IPS-NIHi7 (cell line): ENCODE results near the gene SCNM1.
A peak's percentile ranks its signal among the peaks of the same experiment; 100 is the strongest.

ENCODE experiments used
- DNase-seq: peaks from one replicate; pipeline ENCODE4 v3.0.0; 2012; ENCODE audit warnings: mixed read lengths; ENCODE audit errors: extremely low spot score

The SCNM1 gene, protein sequence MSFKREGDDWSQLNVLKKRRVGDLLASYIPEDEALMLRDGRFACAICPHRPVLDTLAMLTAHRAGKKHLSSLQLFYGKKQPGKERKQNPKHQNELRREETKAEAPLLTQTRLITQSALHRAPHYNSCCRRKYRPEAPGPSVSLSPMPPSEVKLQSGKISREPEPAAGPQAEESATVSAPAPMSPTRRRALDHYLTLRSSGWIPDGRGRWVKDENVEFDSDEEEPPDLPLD

DNA sequence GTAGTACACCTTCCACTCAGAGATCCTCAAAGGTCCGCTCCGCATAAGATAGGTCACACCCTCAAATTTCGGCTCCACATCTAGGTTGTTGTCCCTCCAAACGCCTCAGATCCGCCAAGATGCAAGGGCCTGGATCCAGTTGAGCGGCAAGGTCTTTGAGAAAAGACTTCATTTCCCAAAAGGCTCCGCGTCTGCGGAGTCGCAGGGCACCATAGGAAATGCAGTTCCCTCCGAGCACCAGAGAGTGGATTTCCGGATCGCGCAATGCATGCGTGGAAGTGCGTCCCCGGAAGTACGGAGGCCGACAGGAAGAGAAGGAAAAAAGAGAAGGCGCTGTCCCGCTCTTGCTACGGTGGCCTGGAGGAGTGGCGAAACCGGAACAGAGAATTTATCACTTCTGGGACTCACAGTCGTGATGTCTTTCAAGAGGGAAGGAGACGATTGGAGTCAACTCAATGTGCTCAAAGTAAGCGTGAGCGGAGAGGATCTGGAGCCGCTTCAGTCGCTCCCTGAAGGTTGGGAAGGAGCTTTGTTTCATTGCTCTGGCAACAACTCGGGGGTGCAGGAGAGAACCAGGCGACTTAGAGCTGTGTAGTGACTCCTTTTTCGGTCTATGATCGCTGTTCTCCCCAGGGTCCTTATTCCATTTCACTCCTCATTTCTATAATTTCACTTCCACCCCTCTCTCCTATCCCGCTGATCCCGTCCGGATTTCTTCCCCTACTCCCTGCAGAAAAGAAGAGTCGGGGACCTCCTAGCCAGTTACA is at the start of gene SCNM1, which contains the start of gene LYSMD1:
Gene SCNM1, plus strand, starts transcription at position 407 of the 767 bp plus-strand sequence. Its CDS starts 9 bp downstream, at position 416.
Gene LYSMD1, minus strand, starts transcription at position 165 of the 767 bp plus-strand sequence. CDS start 644 bp downstream, outside the sequence.
- peak; percentile 94 for DNase-seq

DNA sequence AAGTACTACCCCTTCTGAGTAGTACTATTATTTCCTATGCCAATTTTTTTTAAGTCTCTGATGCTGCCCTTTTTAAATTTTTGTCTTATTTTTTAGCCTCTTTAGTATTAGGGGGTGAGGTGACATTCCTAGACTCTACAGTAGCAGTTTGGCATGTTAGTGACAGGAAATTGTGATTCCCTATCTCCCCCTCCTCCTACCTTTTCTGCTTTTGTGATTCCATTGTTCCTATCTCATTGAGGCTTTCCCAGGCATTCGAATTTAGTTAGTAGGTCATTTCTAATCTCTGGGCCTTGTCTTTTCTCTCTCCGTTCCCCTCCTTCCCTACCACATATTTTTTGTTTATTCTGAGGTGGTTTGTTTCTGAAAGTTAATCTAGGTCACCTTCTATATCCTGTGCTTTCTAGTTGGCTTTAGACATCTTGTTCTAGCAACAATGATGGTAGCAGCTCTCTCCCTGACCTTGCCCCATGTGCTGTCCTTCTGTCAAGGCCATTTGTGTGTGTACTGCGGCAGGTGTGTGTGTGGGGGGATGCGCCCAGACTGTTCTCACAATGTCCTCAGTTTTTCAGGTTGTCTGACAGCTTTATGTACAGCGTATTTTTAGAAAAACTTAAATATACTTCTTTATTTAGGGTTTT is 41.1 kb upstream of the SCNM1 start:
- no peak for DNase-seq

DNA sequence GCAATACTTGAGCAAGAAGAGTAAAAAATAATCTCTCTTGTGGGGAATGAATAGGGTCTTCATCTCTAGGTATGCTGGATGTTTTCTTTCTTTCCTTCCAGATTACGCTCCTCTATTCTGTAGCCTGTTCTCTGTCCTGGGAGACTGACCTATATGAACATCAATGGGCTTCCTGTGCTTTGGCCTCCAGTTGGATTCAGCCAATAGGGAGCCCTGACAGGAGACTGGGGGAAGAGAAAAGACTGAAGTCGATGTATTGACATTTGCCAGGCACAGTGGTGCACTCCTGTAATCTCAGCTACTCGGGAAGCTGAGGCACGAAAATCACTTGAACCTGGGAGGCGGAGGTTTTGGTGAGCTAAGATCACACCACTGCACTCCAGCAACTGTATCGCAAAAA is 37.1 kb upstream of the SCNM1 start:
- DNase-seq, result no peak

DNA sequence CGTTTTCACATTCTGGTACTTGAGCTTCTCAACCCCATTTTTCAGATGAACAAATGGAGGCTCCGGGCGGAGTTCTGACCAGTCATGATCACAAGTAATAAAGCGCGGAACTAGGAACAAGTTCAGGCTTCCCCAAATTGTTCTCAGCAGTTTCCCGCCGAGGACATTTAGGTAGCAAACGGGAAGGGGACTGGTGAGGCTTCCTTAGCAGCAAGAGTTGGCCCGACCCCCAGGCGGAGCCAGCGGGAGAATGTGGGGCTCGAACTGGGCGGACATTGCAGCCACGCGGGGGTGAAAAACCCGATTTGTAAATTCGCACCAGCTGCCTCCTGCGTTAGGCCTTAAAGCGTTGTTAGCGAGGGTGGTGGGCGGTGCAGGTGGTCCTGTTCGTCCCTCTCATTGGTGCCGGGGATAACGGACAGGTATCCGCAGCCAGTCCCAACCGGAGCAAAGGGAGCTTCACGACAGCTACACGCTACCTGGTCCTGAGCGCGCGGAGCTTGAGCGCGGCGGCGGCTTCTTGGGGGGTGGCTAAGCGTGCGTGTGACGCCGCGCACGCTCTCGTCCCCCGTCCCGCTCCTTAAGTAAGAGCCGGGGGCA is 34.9 kb upstream of the SCNM1 start:
- DNase-seq, result peak; percentile 97

DNA sequence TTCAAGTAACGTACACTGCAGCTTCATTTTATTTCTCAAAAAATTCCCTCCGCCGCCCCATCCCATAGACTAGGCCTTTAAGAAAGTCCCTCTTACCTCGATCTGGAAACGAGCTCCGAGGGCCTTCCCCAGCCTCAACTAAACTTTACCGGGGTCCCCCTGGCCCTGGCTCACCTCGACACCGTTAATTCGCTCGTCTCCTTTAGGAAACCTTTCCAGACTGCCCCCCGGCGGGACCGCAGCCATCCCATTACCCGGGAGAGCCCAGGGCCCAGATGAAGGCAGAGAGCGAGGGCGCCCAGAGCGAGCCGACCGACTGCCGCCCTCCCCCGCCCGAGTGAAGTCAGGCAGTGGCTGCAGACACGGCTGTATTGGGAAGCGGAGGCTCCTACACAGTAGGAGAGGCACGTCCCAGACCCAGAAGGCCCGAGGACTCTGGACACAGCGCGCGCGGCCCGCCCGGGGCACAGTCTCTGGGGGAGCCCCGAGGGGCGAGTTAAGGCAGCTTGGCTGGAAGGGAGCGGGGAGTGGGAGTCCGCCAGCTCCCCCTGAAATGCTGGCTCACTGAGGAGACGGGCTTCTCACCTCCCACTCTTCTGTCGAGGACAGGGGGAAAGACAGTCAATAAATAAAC is 34.1 kb upstream of the SCNM1 start:
- DNase-seq, result peak; percentile 55

DNA sequence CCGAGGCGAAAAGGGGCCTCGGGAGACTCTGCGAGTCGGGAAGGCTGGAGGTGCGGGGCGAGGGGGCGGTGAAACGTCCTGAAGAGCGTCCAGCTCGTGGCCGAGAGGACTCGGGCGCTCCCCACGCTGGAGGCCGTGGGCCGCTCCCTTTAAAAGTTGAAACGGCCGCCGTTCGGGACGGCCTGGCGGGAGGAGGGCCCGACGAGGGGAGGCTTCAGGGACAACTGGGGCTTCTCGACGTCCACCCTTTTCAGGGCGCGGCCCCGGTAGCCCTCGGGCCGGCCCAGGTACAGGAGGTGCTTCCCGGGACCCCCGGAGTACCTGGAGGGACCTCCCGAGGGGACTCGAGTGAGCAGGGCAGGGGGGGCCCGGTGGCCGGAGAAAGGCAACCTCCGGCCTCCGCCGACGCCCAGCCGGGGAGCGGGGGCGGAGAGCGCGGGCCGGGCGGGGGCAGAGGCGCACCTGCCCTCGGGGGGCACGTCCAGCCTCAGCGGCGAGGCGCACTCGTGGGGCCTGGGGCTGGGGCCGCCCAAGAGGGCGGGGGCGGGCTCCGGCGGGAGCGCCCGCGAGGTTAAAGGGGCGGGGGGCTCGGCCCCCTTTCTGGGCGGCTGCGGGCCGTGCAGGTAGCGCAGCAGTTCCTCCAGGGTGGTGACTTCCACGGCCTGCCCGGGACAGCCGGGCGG is 33.5 kb upstream of the SCNM1 start:
- peak; percentile 40 for DNase-seq

DNA sequence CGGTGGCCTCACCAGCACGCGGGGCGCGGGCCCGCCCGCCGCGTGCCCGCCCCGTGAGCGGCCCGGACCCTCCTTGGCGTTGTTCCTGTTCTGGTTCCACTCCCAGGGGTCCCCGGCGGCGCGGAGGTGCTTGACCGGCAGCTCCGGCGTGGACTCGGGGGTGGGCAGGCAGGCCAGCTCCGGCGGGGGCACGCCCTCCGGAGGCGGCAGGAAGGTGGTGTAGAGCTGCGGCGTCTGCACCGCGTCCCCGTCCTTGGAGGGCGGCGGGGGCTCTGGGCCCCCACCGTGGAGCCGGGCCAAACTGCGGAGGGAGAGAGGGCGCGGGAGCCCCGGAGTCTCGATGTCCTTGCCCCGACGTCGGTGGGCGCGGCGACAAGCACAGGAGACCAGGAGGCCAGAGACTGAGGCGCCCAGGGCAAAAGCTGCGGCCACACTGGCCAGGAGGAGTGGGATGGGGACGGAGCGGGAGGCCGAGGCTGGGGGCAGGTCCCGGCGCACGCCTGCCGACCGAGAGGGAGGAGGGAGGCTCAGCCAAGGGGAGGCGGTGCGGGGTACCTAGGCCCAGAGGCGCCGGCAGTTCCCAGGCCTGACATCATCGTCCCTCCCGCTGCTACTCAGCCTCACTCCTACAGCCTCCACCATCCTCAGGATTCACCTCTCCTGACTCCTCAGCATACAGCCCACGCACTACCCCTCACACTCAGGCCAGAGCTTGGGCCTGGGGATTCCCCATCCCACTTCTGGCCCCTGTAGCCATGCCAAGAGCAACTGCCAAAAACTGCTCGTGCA is 32.7 kb upstream of the SCNM1 start:
- DNase-seq, result peak; percentile 54

DNA sequence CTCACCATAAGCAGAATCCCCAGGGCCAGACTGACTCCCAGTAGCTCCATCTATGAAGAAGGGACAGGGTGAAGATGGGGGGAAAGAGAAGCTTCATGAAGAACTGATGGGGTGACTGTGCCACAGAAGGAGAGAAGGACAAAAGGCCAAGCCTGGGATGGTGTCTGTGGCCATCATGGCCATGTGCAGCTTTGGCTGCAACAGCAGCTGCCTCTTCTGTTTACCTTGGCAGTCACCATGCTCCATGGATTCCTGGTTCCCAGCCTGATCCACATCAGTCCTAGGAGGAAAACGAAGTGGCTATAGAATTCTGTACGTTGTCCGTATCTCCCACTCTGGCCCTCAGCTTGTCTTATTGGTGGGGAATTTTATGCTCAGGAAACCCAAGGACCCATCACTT is 31.5 kb upstream of the SCNM1 start:
- DNase-seq, result no peak

DNA sequence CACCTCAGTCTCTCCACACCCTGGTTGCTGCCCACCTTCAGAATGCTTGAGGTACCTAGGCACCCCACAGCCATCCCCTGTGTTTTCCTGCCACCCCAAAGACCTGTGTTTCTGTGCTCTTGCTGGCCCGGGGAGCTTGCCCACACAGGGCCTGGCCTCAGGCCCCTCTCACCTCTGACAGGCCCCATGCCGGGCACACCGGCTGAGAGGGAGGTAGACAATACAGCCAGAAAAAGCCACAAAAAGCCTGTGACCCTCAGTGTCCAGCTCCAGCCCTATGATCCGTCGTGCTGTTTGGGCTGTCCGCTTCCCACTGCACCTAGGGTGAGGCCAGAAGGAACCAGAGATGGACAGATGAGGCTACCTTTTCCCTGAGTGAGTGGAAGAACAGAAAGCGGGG is 31.0 kb upstream of the SCNM1 start:
- DNase-seq, result no peak

DNA sequence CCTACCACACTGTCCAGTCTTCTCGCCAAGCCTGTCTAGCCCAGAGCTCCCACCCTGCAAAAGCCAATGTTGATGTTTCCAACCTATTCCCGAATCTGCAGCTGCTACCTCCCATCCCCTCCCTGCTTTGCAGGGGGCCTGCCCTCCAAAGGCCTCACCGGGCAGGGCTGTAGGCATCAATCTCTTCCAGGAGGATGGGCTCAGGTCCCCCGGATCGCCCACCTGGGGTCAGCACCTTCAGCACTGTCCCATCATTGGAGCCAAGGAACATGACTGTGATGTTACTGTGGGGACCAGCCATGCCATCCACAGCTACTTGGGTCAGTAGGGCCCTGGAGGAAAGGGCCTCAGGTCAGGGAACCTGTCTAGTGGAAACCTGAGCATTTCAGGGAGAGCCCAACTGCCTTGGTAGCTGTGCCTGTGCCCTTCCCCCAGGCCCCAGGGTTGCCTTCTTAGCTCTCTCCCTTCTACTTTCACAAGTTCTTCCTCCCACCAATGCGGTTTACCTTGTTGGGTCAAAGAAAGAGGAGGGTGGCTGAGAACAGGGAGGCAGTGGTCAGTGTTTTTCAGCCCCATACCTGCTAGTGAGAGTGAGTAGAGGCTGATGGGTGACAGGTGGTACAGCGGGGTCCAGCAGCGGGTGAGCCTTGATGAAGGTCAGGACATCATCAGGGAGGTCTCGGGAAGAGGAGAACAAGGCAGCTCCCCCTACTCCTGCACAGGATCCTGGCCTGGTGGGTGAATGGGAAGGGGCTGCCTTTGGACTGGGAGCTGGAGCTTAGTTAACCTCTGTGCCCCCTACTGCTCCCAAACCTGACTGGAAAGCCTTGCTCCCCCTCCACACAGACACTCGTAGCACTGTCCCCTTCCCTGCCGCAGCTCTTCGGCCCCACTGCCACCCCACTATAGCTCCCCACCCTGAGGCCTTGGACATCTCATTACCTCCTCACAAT is 30.2 kb upstream of the SCNM1 start:
- DNase-seq, result no peak

DNA sequence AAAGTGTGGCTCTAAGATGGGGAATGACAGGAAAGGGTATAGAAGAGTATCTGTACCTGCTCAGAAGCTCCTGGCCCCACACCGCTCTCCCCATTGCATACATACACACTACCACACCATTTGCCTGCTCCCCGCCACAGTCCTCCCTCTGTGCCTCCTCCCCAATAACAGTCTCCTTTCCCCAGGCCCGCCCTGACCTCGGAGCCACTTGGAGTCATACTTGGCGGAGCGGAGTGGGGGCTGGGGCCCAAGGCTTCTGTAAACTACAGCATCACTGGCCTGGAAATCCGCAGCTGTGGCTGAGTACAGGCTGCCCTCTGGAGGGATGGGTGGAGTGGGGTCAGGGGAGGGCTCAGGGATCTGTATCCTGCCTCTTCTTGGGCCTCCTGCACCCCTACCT is 28.2 kb upstream of the SCNM1 start:
- DNase-seq, result no peak

DNA sequence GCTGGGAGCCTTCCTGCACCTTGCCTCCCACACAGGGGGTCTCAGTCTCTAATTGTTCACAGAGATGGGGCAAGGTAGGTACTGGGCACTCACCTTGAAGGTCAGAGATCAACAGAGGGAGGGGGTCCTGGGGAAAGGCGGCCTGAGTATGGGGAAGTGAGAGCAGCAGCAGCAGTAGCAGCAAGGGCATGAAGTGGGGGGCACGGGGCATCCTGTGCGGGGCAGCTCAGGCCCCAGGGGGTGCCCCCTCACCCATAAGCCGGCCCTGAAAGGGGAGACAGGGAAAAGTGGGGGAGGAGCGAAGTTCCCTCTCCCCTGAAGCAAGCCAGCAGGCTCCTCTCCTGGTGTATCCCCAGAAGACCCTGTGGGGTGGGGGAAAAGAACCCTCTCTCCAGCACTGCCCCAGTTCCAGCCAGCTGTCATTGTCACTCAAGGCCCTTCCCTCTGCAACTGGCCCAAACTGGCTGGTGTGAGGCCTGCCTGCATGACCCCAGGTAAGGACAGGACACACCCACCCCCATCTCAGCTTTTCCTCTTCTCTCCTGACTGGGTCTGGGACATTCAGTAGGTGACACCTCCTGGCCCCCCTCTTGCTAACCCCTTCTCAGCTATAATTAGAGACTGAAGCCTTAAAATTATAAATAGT is 23.4 kb upstream of the SCNM1 start:
- no peak for DNase-seq

DNA sequence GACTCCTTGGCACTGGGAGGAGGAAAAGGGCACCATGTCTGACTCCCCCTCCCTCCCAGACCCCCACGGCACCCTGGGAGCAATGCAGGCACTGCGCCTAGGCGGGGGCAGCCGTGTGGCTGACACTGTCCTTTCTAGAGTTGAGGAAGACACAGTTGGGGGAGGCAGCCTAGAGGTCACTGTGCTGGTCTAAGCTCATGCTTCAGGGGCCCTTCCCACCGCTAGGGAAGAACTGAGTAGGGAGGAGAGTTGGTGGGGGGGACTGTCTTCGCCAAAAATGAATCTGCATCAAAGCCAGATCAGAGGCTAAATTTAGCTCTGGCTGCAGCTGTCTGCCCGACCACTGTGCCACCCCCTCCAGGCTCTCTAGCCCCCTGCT is 22.9 kb upstream of the SCNM1 start:
- no peak for DNase-seq

DNA sequence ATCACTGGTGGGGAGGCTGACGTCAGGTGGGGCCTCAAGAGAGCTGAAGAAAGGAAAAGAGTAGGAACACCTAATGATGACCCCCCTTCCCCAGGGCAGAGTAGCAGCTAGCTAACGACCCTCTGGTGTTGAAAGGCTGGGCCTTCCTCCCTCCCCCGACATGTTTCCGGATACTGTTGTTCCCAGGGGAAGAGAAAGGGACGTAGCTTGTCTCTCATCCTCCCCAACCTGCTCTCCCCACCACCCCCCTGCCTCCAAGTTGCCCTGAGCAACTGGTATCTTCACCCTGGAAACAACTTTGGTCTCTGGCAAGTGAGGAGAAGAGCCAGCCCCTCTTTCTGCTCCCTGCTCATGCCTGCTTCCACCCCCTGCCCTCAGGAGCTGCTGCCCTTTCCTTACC is 22.0 kb upstream of the SCNM1 start:
- DNase-seq, result peak; percentile 28

DNA sequence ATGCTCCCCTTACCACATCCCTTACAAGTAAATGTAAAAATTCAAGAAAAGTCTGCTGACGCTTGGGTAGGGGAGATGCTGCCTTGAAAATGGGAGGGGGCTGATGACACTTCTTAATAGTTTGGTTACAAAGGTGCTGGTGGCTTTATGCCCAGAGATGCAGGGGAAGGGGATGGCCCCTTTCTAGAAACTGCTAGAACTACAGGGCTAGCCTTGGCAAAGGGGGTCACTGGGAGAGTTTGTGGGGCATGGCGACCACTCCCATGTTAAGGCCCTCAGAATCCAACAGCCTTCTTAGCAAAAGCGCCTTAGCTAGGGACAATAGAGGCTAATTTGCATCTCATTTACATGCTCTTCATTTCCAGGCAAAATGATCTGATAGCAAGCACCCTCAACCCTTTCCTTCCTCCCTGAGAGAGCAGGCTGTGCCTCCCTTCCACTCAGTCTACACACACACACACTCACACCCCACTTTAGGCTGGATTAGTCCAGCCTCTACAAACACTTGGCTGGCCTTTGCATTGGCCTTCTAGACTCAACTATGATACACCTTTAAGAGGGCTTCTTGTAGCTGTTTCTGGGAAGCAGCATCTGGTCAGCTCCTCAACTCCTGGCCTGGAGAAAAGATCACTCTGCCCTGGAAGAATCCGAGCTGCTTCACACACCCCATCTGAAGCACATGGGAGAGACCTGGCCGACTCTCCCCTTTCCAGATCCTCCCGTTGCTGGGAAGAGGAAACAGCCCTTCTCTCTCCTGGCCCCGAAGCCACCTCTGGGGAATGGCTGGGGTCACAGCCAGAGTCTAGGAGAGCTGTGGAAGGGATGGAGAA is 21.3 kb upstream of the SCNM1 start:
- DNase-seq, result no peak

DNA sequence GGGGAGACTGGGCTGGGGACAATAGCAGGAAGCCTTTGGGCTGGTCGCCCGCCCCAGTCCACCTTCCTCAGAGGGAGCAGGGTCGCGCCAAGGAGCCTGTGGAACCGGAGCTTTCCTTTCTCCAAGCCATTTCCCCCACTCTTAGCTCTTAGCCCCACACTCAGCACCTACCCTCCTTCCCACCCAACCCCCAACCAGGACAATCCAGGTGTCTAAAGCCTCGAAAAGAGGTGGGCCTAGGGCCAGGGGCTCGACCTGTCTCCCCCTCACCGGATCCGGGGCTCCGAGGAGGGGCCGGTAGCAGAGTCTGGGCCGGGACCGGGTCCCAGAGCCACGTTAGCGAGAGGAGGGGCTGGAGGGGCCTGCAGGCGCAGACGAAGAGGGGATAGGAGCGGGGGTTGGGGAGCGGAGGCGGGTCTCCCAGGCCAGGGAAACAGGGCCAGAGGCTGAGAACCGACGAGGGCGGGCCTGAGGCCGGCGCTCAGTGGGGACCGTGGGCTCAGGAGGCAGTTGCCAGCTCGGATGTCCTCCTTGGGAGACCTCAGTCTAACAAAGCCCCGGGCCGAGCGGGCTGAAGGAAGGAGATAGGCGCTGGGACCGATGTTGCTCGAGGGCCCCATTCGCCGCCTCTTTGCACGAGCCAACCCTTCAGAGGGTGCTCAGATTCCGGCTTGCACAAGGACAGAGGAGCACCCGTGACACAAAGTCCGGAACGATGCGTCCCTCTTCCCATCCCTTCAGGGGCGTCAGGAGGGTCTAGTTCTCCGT is 20.5 kb upstream of the SCNM1 start:
- DNase-seq, result peak; percentile 27

DNA sequence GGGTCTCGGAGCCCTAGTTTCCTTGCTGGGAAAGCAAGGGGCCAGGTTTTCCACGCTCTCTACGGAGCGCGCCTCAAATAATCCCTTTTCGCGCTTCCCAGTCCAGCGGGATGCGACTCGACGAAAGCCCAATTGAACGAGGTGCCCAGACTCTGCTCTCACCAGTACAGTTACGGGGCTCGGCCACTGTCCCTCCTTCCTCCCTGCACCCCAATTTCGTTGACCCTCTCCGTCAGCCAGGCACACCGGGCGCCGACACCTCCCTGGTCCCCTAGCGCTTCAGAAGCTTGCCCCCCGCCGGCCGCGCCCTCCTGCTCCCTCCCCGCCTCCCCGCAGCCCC is 19.9 kb upstream of the SCNM1 start:
- no peak for DNase-seq
